Stomach smooth muscle (tissue), 2 donors: ENCODE data around the gene DDX5.
"Not testable (repeated sequence)": the region's sequence is repeated elsewhere in the genome, so short reads cannot be mapped to it uniquely, and the experiment has no call there.

Experiments used
- H3K27ac ChIP-seq: one replicate; pipeline ENCODE4 v1.7.0; 2013; ENCODE audit warnings: mild to moderate bottlenecking, low read length, inconsistent platforms
- H3K27me3 ChIP-seq, 2 donors: one replicate each; pipeline ENCODE4 v1.7.0; 2013; ENCODE audit warnings: low read length in 2 of 2; ENCODE audit not compliant: insufficient read depth in 2 of 2, control insufficient read depth in 1 of 2
- H3K36me3 ChIP-seq, 2 donors: one replicate each; pipeline ENCODE4 v1.7.0; 2013; ENCODE audit warnings: low read length in 2 of 2; ENCODE audit not compliant: control insufficient read depth in 2 of 2, insufficient read depth in 2 of 2
- H3K4me1 ChIP-seq: one replicate; pipeline ENCODE4 v1.7.0; 2013; ENCODE audit warnings: low read length; ENCODE audit not compliant: control insufficient read depth, insufficient read depth
- H3K4me3 ChIP-seq, 2 donors: one replicate each; pipeline ENCODE4 v1.7.0; 2013; ENCODE audit warnings: low read length in 2 of 2
- H3K9ac ChIP-seq, 2 donors: one replicate each; pipeline ENCODE4 v1.7.0; 2013; ENCODE audit warnings: low read length in 2 of 2, mild to moderate bottlenecking in 1 of 2
- H3K9me3 ChIP-seq, 2 donors: one replicate each; pipeline ENCODE4 v1.7.0; 2013; ENCODE audit warnings: low read length in 2 of 2; ENCODE audit not compliant: control insufficient read depth in 2 of 2
- donor health status: healthy.
- donor health status: Pancreatic carcinoma.

The DDX5 gene

DNA sequence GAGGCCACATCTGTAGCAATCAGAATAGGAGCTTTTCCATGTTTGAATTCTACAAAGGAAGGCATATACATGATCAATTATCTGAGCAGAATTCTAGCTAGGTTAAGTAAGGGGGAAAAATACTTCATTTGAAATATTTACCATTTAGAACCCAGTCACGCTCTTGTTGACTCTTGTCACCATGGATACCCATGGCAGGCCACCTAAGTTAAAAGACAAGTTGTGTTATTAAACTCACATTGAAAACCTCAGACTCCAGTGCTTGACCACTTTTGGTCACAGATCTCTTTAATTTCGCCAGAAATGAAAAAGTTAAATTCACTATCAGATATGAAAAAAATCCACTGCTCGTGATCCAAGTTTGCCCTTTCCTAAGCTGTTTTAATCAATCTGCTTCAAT lies 4.1 kb downstream of the DDX5 start:
- H3K27me3 ChIP-seq: no peaks in the 10 kb centered on the region
- no peak overlapping the region for H3K9ac ChIP-seq
- no peaks in the 10 kb centered on the region for H3K9me3 ChIP-seq
- peaks cover 34% of the 10 kb centered on the region for H3K4me1 ChIP-seq
- no peak overlapping the region for H3K27ac ChIP-seq
- H3K36me3 ChIP-seq: peaks cover 51 to 67% of the 10 kb centered on the region in 2 donors
- no peak overlapping the region for H3K4me3 ChIP-seq

DNA sequence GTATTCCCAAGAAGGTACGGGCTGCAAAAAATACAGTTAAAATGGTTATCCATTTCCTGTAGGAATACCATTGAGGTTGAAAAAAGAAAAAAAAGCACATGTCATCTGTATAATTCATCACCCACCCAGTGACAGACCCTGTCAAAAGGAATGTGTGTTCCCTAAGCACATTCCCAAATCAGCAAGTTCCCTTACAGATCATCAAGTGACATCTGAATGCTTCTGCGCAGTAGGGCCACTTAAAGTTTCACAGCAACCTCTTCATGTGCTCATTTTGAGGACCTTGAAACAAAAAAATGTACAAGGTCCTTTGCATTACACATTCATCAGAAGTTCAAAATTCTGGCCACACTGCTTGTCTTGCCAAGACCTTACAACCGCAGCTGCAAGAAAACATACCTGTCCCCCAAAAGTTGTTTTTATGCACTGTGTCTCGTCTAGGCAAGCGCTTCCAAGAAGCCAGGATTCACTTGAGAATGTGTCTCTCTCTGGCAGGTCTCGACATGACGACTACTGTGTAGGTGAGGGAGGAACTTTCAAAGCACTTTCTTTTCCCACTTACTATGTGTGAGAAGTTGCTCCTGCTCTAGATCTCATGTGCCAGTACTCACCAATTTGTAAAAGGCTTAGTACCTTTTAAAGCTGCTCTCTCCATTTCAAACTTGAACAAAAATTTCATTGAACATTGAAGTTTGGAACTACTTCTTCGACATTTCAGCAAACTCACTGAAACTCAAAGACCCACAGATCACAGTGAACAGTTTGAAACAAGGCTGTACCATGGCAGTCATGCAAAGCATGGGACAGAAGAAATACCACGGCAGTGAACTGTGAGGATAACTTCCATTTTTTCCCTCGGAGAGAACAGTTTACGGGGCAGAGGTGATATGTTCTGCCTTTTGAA lies 5.0 kb downstream of the DDX5 start:
- peaks cover 51 to 67% of the 10 kb centered on the region in 2 donors for H3K36me3 ChIP-seq
- no peak overlapping the region for H3K27ac ChIP-seq
- H3K27me3 ChIP-seq: no peaks in the 10 kb centered on the region
- H3K4me3 ChIP-seq: no peak overlapping the region
- no peaks in the 10 kb centered on the region for H3K9me3 ChIP-seq
- no peak overlapping the region for H3K9ac ChIP-seq
- peaks cover 35% of the 10 kb centered on the region for H3K4me1 ChIP-seq

DNA sequence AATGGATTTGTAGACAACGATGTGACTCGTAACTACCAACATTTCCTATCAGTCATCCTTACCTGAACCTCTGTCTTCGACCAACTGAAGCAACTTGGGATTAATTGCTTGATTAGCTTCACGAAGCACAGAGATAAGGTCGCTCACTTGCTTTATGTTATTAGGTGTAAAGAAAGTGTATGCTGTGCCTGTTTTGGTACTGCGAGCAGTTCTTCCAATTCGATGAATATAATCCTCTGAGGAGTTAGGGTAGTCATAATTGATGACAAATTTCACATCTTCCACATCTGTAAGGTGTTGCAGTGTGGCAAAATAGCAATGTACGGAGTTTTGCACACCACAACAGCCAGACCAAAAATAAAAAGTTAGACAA lies 5.6 kb downstream of the DDX5 start:
- Histone ChIP-seq H3K4me1 (peaks cover 39% of the 10 kb centered on the region), H3K27ac (no peak overlapping the region), H3K4me3 (no peak overlapping the region)

DNA sequence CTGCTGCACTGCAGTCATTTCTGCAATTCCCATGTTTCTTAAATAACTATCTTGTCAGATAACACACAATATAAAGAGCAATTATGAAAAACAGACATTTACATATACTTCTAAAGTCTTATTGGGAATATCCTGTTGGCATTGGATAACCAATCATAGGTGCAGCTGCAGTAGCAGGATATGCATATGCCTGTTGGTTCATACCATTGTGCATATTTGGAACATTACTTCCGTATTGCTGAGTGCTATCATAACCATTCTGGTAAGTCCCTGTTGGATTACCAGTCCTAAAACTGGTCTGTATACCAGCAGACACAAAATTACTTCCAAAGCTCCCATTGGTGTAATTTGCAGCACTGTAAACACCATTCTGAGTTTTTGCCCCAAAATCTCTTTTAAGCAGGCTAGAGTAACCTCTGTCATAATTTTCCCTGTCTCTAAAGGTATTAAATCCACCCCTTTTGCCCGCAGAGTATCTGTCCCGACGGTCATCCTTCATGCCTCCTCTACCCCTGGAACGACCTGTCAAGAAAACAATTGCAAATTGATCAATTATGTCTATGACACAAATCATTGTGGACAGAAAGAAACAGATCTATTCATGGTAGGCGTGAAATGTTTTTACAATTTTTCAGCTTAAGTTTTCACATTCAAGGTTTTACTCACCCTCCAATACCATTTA lies 6.1 kb downstream of the DDX5 start:
- H3K9me3 ChIP-seq: no peaks in the 10 kb centered on the region
- peaks cover 39% of the 10 kb centered on the region for H3K4me1 ChIP-seq
- H3K4me3 ChIP-seq: no peak overlapping the region
- H3K27ac ChIP-seq: no peak overlapping the region
- no peaks in the 10 kb centered on the region for H3K27me3 ChIP-seq
- H3K36me3 ChIP-seq: peaks cover 51 to 64% of the 10 kb centered on the region in 2 donors
- no peak overlapping the region for H3K9ac ChIP-seq

More for the DNA sequence above, 5.6 kb downstream of the DDX5 start:
- H3K36me3 ChIP-seq: peaks cover 51 to 67% of the 10 kb centered on the region in 2 donors
- H3K9me3 ChIP-seq: no peaks in the 10 kb centered on the region
- H3K9ac ChIP-seq: no peak overlapping the region
- H3K27me3 ChIP-seq: no peaks in the 10 kb centered on the region

DNA sequence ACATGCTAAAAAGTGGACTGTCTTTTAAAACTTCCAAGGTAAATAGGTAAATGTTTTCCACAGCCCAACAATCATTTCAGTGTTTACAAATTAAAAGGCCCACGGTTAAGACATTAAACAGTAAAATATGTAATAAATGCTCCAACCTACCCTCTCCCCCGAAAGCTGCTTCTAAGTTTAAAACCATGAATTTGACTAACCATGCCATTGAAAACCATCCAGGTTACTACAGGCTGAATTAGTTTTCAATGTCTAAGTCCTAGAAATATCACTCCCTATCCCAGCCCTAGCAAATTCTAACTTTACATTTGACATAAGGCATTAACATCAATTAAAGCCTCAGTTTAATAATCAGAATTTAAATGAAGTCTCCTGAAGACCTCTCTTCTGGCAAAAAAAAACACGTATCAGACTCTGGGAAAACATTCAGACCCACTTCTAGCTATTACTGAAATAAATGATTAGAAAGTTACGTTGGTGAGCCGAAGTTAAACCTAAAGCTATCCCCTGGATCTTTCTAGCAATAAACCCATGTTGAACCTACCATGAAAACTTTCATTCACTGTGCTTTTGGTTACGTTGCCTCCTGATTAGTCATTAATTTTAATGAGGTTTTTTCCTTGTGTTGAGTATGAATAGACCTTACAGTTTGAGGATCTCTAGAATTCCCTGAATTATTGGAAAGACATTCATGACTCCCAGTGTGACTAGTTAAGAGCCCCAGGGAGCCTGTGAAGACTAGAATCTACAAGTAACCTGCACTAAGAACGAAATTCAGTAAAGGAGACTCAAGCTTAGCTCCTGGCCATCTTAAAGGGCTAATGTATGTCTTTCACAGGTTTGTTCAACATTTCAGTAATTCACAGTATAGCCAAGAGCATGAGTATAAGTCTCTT lies 7.5 kb downstream of the DDX5 start:
- no peaks in the 10 kb centered on the region for H3K27me3 ChIP-seq
- H3K9me3 ChIP-seq: no peaks in the 10 kb centered on the region
- H3K4me3 ChIP-seq: no peak overlapping the region
- H3K36me3 ChIP-seq: peaks cover 45 to 51% of the 10 kb centered on the region in 2 donors
- no peak overlapping the region for H3K27ac ChIP-seq
- no peak overlapping the region for H3K9ac ChIP-seq
- peaks cover 30% of the 10 kb centered on the region for H3K4me1 ChIP-seq

DNA sequence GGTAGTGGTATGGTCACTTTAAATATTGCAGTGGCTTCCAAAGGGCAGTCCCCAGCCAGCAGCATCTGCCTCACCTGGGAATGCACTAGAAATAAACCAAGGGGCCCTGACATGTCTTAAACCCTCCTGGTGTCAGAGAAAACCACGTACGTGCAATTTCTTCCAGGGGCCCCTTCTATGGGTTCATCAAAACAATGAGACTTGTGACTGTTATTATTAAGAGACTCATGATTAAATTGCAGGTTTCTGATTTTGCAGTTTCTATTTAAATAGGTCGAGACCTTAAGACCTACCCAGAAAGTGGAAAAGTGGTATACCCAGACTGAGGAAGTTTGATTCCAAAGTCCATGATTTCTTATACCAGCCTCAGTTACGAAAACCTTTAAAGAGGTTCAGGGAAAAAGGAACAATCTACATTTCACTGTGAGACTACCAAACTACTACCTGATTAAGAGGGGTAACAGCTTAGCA lies 8.5 kb downstream of the DDX5 start:
- Histone ChIP-seq H3K27ac (peak overlapping the region; percentile 71), H3K4me3 (peak overlapping the region; percentile 88), H3K4me1 (peaks cover 24% of the 10 kb centered on the region), H3K27me3 (no peaks in the 10 kb centered on the region), H3K9me3 (no peaks in the 10 kb centered on the region), H3K36me3 (peaks cover 38 to 41% of the 10 kb centered on the region in 2 donors), H3K9ac (peak overlapping the region; percentile 46 to 86)

DNA sequence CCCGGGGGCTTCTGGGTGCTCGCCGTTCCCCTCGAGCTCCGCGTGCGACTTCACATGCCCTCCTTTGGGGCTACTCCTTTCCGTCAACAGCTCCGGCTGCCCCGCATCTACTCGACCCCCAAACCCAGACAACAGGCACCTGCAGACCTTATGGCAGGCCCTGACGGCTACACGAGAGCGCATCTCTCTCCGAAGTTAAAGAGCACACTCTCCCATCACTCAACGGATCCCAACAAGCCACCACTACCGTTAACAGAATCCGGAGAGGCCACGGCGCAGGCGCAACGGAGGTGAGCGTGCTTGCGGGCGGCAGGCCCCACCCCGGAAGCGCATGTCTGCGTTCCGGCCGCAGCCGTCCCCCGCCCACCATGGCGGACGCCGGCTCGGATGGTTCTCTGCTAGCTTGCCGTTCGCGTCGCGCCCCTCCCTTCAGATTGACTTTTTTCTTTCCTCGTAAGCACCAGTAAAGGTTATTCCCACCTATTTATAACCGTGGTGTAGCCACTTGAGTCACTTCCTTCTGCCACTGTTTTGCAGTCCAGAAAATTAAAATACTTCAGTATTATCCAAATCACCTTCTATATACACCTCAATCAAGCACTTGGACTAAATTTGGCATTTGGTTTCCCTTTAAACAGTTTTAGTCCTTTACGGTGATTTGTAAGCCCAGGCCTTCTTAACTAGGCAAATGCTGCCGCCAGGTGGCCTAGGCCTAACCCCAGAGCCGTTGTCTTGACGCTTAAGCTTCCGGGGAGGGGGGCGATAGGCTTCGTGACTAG lies 9.1 kb downstream of the DDX5 start, which contains the start of gene POLG2:
POLG2 (minus strand) TSS at position 269 of the 779 bp plus-strand sequence; CDS start at position 183, 86 bp downstream.
- no peaks in the 10 kb centered on the region for H3K9me3 ChIP-seq
- peak within 1 kb of the TSS; percentile 63 to 86 for H3K9ac ChIP-seq
- peaks cover 21% of the 10 kb centered on the region for H3K4me1 ChIP-seq
- peaks cover 32 to 35% of the 10 kb centered on the region in 2 donors for H3K36me3 ChIP-seq
- H3K27ac ChIP-seq: peak within 1 kb of the TSS; percentile 71
- H3K27me3 ChIP-seq: no peaks in the 10 kb centered on the region
- H3K4me3 ChIP-seq: peak within 1 kb of the TSS; percentile 88

DNA sequence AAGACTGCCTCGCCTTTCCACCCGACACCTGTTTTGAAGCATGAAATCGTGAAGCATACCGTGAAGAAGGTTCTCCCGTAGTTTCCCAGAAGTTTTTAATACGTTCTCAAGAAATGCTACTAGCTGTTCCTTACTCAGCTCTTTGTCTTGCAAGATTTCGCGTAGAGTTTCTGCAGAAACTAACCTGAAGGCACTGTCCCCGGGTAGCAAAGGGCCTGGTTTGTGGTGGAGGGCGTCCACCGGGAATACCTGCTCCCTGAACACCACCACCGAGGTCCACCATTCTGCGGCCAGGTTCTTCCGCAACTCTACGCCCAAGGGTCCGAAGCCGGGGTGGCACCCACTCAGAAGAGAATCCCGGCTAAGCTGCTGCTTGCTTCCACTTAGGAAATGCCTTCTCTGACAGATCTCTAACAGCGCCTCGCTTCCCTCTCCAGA lies 9.7 kb downstream of the DDX5 start:
- H3K4me1 ChIP-seq: peaks cover 17% of the 10 kb centered on the region
- peaks cover 27 to 29% of the 10 kb centered on the region in 2 donors for H3K36me3 ChIP-seq
- H3K4me3 ChIP-seq: peak overlapping the region; percentile 88
- peak overlapping the region; percentile 71 for H3K27ac ChIP-seq
- H3K9ac ChIP-seq: peak overlapping the region; percentile 63 to 75
- H3K27me3 ChIP-seq: no peaks in the 10 kb centered on the region
- no peaks in the 10 kb centered on the region for H3K9me3 ChIP-seq

DNA sequence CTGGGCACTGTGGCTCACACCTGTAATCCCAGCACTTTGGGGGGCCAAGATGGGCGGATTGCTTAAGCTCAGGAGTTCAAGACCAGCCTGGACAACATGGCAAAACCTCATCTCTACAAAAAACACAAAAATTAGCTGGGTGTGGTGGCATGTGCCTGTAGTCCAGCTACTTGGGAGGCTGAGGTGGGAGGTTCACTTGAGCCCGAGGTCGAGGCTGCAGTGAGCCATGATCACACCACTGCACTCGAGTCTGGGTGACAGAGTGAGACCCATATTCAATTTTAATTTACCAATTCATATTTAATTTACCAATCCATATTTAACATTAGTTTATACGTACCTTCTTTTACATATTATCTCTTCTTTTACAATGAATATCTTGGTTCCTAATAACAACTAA lies 10.8 kb downstream of the DDX5 start:
- peaks cover 22% of the 10 kb centered on the region in 2 donors for H3K36me3 ChIP-seq

More for the DNA sequence above, 10.8 kb downstream of the DDX5 start:
- Histone ChIP-seq H3K4me1 (peaks cover 16% of the 10 kb centered on the region), H3K4me3 (peak overlapping the region in 1 of 2 donors; percentile 3)
- not testable (repeated sequence) for H3K27ac ChIP-seq, H3K9me3 ChIP-seq, H3K27me3 ChIP-seq, H3K9ac ChIP-seq
